Measurements from ENCODE around the gene CUL1.
"Not testable (repeated sequence)": the region's sequence is repeated elsewhere in the genome, so short reads cannot be mapped to it uniquely, and the experiment has no call there.

CUL1 gene

GRCh38 chr7:148697256-148698006 lies 1.3 kb upstream of the CUL1 start:
- DNase-seq (ENCODE audit: low read depth) = peak; percentile 48

- no peak for DNase-seq (ENCODE audit: low read depth)
These were observed 701 bp upstream of the CUL1 start for GRCh38 chr7:148698007-148698396.

DNA sequence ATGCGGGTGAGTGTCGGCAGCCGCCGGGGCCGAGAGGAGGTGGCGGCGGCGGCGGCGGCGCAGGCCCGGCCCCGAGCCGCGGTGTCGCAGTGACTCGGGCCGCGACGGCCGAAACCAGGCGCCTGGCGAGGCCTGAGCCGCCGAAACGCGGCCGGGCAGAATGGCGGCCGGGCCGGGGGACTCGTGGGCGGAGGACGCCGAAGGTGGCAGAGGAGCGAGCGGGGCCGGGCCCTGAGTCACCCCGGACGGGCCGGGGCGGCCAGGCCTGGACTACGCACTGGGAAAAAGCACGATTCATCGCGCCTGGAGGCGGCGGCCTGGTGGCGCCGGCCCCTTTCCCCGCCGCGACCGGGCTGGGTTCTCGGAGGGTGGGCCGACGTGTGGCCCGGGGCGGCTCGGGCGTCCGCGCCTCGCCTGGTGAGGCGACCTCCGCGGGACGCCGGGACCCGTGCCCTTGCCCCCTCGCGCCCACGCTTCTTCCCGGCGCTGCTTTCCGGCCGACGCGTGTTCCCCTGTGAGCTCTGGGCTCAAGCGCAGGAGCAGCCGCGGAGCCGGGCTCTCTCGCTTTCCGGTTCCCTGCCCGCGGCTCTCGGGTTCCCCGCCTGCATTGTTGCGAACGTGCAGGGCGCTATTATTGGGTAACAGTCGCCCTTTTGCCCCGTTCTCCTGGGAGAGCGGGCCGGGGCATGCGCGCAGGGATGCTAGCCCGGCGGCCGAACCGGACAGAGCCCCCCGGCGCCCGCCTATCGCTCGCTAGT lies 500 bp downstream of the CUL1 start:
- DNase-seq (ENCODE audit: low read depth) = peak; percentile 49

GRCh38 chr7:148699782-148700629 lies 1.3 kb downstream of the CUL1 start:
- peak; percentile 19 for DNase-seq (ENCODE audit: low read depth)

- peak; percentile 44 for DNase-seq (ENCODE audit: low read depth)
These were observed 2.0 kb downstream of the CUL1 start for GRCh38 chr7:148700661-148701064.

GRCh38 chr7:148701414-148701813 lies 2.7 kb downstream of the CUL1 start:
- DNase-seq (ENCODE audit: low read depth) = peak; percentile 69

GRCh38 chr7:148702876-148703670 lies 4.4 kb downstream of the CUL1 start:
- DNase-seq (ENCODE audit: low read depth) = no peak

GRCh38 chr7:148703671-148703962 lies 4.9 kb downstream of the CUL1 start:
- DNase-seq (ENCODE audit: low read depth) = not testable (repeated sequence)

DNA sequence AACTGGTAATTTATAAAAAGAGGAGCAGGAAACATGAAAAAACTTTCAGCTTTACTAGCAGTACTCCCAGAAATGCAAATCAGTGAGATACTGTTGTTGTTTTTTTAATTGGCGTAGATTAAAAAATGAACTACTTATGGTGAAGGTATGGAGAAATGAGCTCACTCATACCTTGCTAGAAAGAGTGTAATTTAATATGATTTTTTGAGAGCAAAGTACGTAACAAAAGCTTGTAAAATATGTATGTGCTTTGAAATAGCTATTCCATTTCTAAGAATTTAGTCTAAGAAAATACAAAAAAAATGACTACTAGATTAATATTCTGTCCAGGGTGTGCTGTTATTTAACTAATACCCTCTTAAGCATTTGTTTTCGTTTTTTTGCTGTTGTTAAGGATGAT lies 5.5 kb downstream of the CUL1 start:
- no peak for DNase-seq (ENCODE audit: low read depth)

DNA sequence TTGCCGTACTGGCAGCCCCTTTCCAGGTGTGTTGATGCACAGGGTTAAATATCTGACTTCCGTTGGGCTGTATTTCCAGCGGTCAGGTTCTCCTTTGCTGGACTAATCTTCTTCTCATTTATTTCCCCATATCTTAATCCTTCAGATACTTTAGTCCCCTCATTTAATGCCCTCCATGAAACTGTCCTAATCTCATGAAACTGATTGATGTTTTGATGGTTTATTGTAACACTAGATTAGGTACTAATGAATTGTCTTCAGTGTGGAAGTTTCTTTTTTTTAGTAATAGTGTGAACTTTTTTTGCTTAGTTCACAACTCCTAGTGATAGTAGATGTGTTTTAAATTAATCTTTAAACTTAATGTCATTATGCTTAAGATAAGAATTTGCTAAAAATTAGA lies 6.3 kb downstream of the CUL1 start:
- no peak for DNase-seq (ENCODE audit: low read depth)

DNA sequence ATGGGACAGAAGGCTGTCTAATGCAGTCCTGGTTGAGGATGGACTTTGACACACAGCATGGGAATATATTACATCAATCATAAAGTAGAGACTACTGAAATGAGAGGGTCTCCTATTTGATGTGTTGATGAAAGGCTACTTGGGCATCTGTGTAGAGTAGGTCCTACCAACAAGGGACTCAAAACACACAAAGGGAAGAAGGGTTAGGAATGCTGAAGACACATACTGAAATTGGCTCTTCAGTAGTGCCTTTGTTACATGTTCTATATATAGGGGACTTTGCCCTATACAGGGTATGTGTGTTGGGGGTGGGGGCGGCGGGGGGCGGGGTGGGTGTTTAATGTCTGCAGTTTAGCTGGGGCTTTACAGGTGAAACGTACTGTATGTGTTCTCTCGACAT lies 7.7 kb downstream of the CUL1 start:
- no peak for DNase-seq (ENCODE audit: low read depth)

GRCh38 chr7:148708026-148708885 lies 9.6 kb downstream of the CUL1 start:
- DNase-seq (ENCODE audit: low read depth) = peak; percentile 61

- no peak for DNase-seq (ENCODE audit: low read depth)
These were observed 10.3 kb downstream of the CUL1 start for GRCh38 chr7:148709014-148709413.

DNA sequence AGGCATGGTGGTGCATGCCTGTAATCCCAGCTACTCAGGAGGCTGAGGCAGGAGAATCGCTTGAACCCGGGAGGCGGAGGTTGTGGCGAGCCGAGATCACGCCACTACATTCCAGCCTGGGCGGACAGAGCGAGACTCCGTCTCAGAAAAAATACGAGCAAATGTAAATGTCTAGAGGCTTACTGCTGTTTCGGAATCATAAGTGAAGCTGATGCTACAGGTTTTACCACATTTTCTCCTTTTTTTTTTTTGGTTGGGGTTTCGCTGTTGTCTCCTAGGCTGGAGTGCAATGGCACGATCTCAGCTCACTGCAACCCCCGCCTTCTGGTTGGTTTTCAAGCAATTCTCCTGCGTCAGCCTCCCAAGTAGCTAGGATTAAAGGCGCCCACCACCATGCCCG lies 11.7 kb downstream of the CUL1 start:
- DNase-seq (ENCODE audit: low read depth) = not testable (repeated sequence)

GRCh38 chr7:148711191-148712102 lies 12.7 kb downstream of the CUL1 start:
- DNase-seq (ENCODE audit: low read depth) = no peak

DNA sequence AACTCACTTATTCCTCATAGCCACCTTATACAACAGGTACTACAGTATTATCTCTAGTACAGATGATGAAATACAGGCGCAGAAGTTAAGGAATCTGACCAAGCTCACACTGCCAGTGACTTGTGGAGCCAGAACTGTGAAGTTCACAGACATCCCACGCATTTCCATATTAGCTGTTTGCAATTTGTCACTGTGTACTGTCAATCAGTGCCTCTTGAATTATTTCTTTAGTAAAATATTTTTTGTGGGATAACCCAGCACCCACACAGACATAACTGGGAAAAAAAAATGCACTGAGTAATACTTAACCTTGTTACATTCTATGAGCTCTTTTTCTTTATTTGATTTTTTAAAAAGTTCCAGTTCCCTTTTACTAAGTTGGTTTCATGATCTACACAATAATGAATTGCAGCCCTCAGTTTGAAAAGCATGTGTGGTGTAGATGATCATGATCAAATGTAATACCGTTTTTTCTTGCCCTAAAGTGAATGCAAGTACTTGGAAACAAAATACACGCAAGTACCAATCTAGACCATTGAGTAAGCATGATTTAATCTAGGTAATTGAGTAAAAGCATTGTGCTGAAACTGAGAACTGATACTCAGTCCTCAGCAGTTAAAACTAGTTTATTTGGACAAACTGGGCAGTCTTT lies 14.1 kb downstream of the CUL1 start:
- peak; percentile 53 for DNase-seq (ENCODE audit: low read depth)

DNA sequence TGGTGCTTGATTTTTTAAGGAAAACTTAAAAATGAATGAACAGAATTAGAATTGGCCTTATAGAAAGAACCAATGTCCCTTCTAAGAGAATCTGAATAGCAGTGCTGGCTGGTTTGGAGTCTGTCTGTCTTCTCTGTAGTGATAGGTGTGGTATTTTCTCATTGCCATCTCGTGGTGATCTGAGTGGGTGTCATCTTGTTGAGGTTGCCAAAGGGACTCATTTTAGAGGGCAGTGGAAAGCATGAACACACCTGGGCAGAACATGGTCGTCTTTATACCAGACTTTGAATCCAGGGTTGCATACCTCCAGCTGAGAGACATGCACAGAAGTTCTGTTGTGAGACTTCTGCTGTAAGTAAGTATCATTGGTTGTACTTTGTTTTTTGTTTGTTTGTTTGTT lies 15.8 kb downstream of the CUL1 start:
- DNase-seq (ENCODE audit: low read depth) = no peak

DNA sequence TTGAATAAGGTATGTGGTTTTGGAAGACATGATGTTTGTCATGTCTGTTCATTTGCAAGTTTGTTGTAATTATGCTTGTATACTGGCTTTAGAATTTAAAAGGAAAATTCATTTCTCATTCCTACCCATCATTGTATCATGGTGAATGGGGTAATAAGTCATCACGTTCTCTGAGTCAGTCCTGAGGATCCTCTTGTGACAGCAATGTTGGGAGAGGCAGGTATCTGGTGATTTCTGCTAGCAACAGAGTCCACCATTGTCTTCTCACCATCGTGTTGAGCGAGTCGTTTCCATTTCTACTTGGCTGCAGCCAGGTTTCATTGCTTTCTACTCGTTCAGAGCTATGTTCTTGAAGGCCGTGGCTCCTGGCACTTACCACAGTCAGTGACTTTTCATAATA lies 16.3 kb downstream of the CUL1 start:
- DNase-seq (ENCODE audit: low read depth) = no peak

- no peak for DNase-seq (ENCODE audit: low read depth)
These were observed 18.6 kb downstream of the CUL1 start for GRCh38 chr7:148717266-148717793.
